Endothelial cell of umbilical vein (primary cell): Measurements from ENCODE around the gene HTR7. TPM values are rescaled to one million over a fixed set of nuclear protein-coding genes. Genes with fewer than 3 reads are reported as not detected.

Experiments
- BruUV-seq: library from RNA; stranded (reverse); fragments of 400-500 nt; replicated peaks from 2 replicates; lab custom pipeline; 2021; lab: Mats Ljungman, UMichigan
- CTCF ChIA-PET: fragments of 300-600, 350-600 bp; sonication (Branson Sonifier 250); formaldehyde crosslinking; loops from one replicate; lab custom pipeline; 2021; ENCODE audit warnings: antibody characterized with exemption, inconsistent platforms; lab: Charles Lee
- POLR2A ChIA-PET: fragments of 300-600, 350-600 bp; sonication (Branson Sonifier 250); formaldehyde crosslinking; loops from one replicate; lab custom pipeline; 2021; ENCODE audit warnings: antibody characterized with exemption, inconsistent platforms; lab: Charles Lee
- DNase-seq: peaks from one replicate; pipeline ENCODE4 v3.0.0-alpha.2; 2011; ENCODE audit warnings: low read depth, low spot score
- FAIRE-seq: peaks from 2 replicates; lab custom pipeline; 2011; peaks lifted over from hg19 to GRCh38; lab: Jason Lieb, UNC
- H2AFZ ChIP-seq: 2 replicates; pipeline ENCODE4 v1.6.0; 2012; ENCODE audit warnings: low read depth, low read length, control low read depth, inconsistent platforms
- H3K27ac ChIP-seq: 2 replicates; pipeline ENCODE4 v1.5.1; 2011; ENCODE audit warnings: low read depth, mild to moderate bottlenecking, control low read depth, low read length, moderate library complexity; ENCODE audit not compliant: insufficient read depth
- H3K27me3 ChIP-seq, 2 experiments: 2 replicates each; pipeline versions ENCODE4 v1.6.0 to v1.6.1; 2011; ENCODE audit warnings: low read length in 2 of 2, mixed read lengths in 1 of 2; ENCODE audit not compliant: control insufficient read depth in 2 of 2, insufficient read depth in 2 of 2
- H3K36me3 ChIP-seq, 2 experiments: 2 replicates in 1 of 2; 3 replicates in 1 of 2; pipeline ENCODE4 v1.5.1; 2011; ENCODE audit warnings: low read length in 2 of 2, mild to moderate bottlenecking in 1 of 2, moderate library complexity in 1 of 2; ENCODE audit not compliant: control insufficient read depth in 2 of 2, insufficient read depth in 2 of 2; ENCODE audit errors: extremely low read depth in 1 of 2
- H3K4me1 ChIP-seq: 3 replicates; pipeline ENCODE4 v1.5.1; 2011; ENCODE audit warnings: mild to moderate bottlenecking, low read length; ENCODE audit not compliant: control insufficient read depth, insufficient read depth; ENCODE audit errors: extremely low read depth
- H3K4me2 ChIP-seq: 2 replicates; pipeline ENCODE4 v1.6.1; 2011; ENCODE audit warnings: low read length, control low read depth, mixed read lengths; ENCODE audit not compliant: insufficient read depth
- H3K4me3 ChIP-seq, 3 experiments: fragments of 200-600 bp in 1 of 3; sonication (generic), shearing (Covaris generic) in 1 of 3; replicated peaks in 1 of 3; 2 replicates each; pipeline ENCODE4 v1.5.1; 2011 to 2016; ENCODE audit warnings: control low read depth in 3 of 3, low read length in 3 of 3, mild to moderate bottlenecking in 2 of 3, inconsistent platforms in 1 of 3, low read depth in 1 of 3, moderate library complexity in 1 of 3; ENCODE audit not compliant: insufficient read depth in 1 of 3
- H3K79me2 ChIP-seq: 2 replicates; pipeline ENCODE4 v1.6.0; 2012; ENCODE audit warnings: low read length, inconsistent platforms; ENCODE audit not compliant: control insufficient read depth, insufficient read depth
- H3K9ac ChIP-seq: replicated peaks from 2 replicates; pipeline ENCODE3; 2011; ENCODE audit warnings: low read length, control low read depth; ENCODE audit not compliant: insufficient read depth; ENCODE audit errors: extremely low read depth
- H3K9me1 ChIP-seq: replicated peaks from 3 replicates; pipeline ENCODE4 v1.6.0; 2011; ENCODE audit warnings: mild to moderate bottlenecking, low read length; ENCODE audit not compliant: control insufficient read depth, insufficient read depth; ENCODE audit errors: extremely low read depth
- H3K9me3 ChIP-seq: replicated peaks from 2 replicates; pipeline ENCODE4 v1.5.1; 2012; ENCODE audit warnings: low read length, inconsistent platforms; ENCODE audit not compliant: control insufficient read depth, insufficient read depth
- H4K20me1 ChIP-seq: replicated peaks from 2 replicates; pipeline ENCODE3; 2011; ENCODE audit warnings: mild to moderate bottlenecking, low read length; ENCODE audit not compliant: control insufficient read depth, insufficient read depth; ENCODE audit errors: extremely low read depth
- EZH2 ChIP-seq: IDR thresholded peaks from 2 replicates; pipeline ENCODE4 v1.6.1; 2012; ENCODE audit warnings: borderline replicate concordance, low read depth, mild to moderate bottlenecking, moderate library complexity, low read length, inconsistent platforms; ENCODE audit not compliant: severe bottlenecking
- FOS ChIP-seq: IDR thresholded peaks from 2 replicates; pipeline ENCODE4 v1.6.1; 2011; ENCODE audit warnings: mild to moderate bottlenecking, low read length, moderate library complexity, borderline replicate concordance; ENCODE audit not compliant: insufficient read depth
- GATA2 ChIP-seq: IDR thresholded peaks from 2 replicates; pipeline ENCODE4 v1.7.0; 2011; ENCODE audit warnings: low read depth, mild to moderate bottlenecking, moderate library complexity, mixed read lengths, low read length; ENCODE audit not compliant: insufficient read length, insufficient read depth
- MYC ChIP-seq: IDR thresholded peaks from one replicate; pipeline ENCODE4 v1.6.1; 2011; ENCODE audit warnings: mild to moderate bottlenecking, low read depth, low read length
- dilution Hi-C: fragments of 300-500 bp; cut with MboI; formaldehyde crosslinking; loops from one replicate; pipeline ENCODE4 v1.15.0; 2019; ENCODE audit warnings: low sequenced_read_pairs; ENCODE audit not compliant: extremely low pct_ligation_motif_present
- intact Hi-C: fragments of 100-400 bp; cut with micrococcal nuclease; formaldehyde crosslinking; loops from one replicate; pipeline ENCODE4 v1.10.0; 2022
- polyA plus RNA-seq, 4 experiments: library from polyadenylated mRNA; depleted of rRNA in 3 of 4; stranded (reverse) in 3 of 4; unstranded in 1 of 4; fragments of >200 nt; gene quantifications; 2 replicates each; pipeline versions ENCODE4 v1.2.1 to v1.2.3, GENCODE V29; 2011 to 2012; ENCODE audit warnings: missing spikeins in 1 of 4
- total RNA-seq: library from RNA; stranded (reverse); gene quantifications from 2 replicates; pipeline ENCODE4 v1.2.3, GENCODE V29; 2021
- TF ChIP-seq, protein P1 (sequence below): IDR thresholded peaks from 2 replicates; pipeline ENCODE4 v1.6.1; 2011; ENCODE audit not compliant: insufficient read depth, insufficient read length
- TF ChIP-seq, protein P2 (sequence below), 2 donors: IDR thresholded peaks; 1 replicate in 1 of 2; 2 replicates in 1 of 2; pipeline ENCODE4 v1.5.1; 2011; ENCODE audit warnings: low read length in 2 of 2, mild to moderate bottlenecking in 2 of 2, moderate library complexity in 2 of 2, control low read depth in 1 of 2, inconsistent platforms in 1 of 2, low read depth in 1 of 2; ENCODE audit not compliant: insufficient read depth in 1 of 2; ENCODE audit errors: extremely low read depth in 1 of 2

The HTR7 gene
- total and polyA plus RNA-seq, 2 donors (not counting 3 experiments of a cell fraction or from before 2014, with no cell fraction given): 0.01 to 0.22 TPM

DNA sequence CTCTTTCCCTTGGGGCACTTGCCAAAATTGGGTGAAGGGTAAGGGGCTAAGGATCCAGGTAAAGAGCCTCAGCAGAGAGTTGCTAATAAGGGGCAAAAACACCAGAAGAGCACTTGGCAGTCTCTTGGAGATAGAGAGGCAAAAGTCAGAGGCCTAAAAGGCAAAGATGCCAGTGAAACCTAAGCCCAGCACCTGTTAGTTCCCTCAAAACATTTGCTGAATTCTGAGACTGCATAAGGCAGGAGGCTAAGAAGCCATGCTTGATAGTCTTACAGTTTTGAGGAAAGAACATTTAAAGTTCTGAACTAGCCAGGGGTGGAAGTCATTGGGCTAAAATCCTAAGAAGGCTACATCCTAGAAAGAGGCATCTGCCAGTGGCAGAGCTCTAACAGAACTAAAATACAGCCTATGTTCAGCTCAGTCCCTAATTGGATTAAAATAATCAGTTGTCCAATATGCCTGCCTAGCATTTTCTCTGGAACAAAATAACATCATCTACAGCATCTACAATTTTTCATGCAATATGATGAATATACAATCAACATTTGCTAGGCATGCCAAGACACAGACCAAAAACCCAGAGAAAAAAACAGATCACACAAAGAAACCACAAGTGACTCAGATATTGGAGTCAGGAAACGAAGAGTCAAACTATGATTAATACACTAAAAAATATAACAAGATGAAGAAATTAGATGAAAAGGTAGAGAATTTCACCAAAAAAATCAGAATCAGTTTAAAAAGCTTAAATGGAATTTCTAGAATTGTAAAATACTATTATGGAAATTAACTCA lies 7.7 kb downstream of the HTR7 start:
- no peak for FAIRE-seq
- H3K4me2 ChIP-seq: no peak overlapping the region
- ChIA-PET CTCF (interaction anchor here (0.9 kb wide), 1 partner anchor 62 kb away, joined by 3 read pairs; no protein-coding TSS in a partner anchor), POLR2A (no interaction called here)
- H2AFZ ChIP-seq: no peak overlapping the region
- H3K4me1 ChIP-seq: no peaks in the 10 kb centered on the region
- H3K79me2 ChIP-seq: no peaks in the 10 kb centered on the region
- H3K4me3 ChIP-seq: no peak overlapping the region
- TF ChIP-seq FOS: peak; percentile 48
- TF ChIP-seq, protein P1, sequence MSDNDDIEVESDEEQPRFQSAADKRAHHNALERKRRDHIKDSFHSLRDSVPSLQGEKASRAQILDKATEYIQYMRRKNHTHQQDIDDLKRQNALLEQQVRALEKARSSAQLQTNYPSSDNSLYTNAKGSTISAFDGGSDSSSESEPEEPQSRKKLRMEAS: no peak
- TF ChIP-seq MYC: no peak
- intact Hi-C loops (no loop called here), dilution Hi-C loops (no loop called here)
- no peaks in the 10 kb centered on the region for H3K9me3 ChIP-seq
- H3K36me3 ChIP-seq: no peaks in the 10 kb centered on the region
- H3K9me1 ChIP-seq: no peaks in the 10 kb centered on the region
- no peak overlapping the region for H3K9ac ChIP-seq
- H3K27me3 ChIP-seq: peaks cover 4 to 17% of the 10 kb centered on the region in 2 experiments
- DNase-seq: no peak
- no TSS peak for BruUV-seq
- no peak overlapping the region for H3K27ac ChIP-seq
- no peaks in the 10 kb centered on the region for H4K20me1 ChIP-seq

DNA sequence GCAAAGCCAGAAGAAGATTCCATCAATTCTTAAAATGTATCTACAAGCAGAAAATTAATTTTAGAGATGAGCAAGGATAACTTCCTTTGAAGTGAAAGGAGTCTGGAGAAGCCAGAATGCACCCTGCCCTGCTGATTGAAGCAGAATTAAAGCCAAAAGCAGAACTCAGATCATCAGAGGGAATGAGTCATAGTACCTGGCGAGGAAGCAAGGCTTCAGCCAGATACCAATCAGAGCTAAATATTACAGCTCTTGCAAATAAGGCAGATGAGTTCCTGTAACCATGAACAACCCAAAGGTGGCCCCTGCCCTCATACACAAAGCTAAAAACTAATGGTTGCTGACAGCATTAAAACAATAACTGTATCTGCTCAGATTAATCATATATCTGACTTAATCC lies 10.4 kb downstream of the HTR7 start:
- Histone ChIP-seq H3K4me2 (no peak overlapping the region), H3K4me3 (no peak overlapping the region), H3K79me2 (no peaks in the 10 kb centered on the region), H3K9me1 (no peaks in the 10 kb centered on the region), H3K27ac (no peak overlapping the region), H2AFZ (no peak overlapping the region), H3K4me1 (no peaks in the 10 kb centered on the region), H3K36me3 (no peaks in the 10 kb centered on the region), H3K27me3 (peaks cover 0 to 3% of the 10 kb centered on the region in 2 experiments), H3K9me3 (no peaks in the 10 kb centered on the region), H4K20me1 (no peaks in the 10 kb centered on the region), H3K9ac (no peak overlapping the region)
- ChIA-PET CTCF (interaction anchor here (1.1 to 2.0 kb wide), 2 partner anchors 16 to 60 kb away, joined by 4 to 5 read pairs; no protein-coding TSS in a partner anchor), POLR2A (no interaction called here)
- dilution Hi-C loops: no loop called here
- no TSS peak for BruUV-seq
- DNase-seq (no peak), FAIRE-seq (no peak)
- peak; percentile 34 for TF ChIP-seq FOS
- no peak for TF ChIP-seq EZH2
- TF ChIP-seq, protein P2, sequence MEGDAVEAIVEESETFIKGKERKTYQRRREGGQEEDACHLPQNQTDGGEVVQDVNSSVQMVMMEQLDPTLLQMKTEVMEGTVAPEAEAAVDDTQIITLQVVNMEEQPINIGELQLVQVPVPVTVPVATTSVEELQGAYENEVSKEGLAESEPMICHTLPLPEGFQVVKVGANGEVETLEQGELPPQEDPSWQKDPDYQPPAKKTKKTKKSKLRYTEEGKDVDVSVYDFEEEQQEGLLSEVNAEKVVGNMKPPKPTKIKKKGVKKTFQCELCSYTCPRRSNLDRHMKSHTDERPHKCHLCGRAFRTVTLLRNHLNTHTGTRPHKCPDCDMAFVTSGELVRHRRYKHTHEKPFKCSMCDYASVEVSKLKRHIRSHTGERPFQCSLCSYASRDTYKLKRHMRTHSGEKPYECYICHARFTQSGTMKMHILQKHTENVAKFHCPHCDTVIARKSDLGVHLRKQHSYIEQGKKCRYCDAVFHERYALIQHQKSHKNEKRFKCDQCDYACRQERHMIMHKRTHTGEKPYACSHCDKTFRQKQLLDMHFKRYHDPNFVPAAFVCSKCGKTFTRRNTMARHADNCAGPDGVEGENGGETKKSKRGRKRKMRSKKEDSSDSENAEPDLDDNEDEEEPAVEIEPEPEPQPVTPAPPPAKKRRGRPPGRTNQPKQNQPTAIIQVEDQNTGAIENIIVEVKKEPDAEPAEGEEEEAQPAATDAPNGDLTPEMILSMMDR (IDR thresholded peaks at IDR 0.05; ENCODE audit: extremely low read depth in 1 of 2, insufficient read depth in 1 of 2, low read depth in 1 of 2, low read length in 2 of 2): no peak
- TF ChIP-seq, protein P1: no peak
- TF ChIP-seq GATA2: no peak
- no peak for TF ChIP-seq MYC
- intact Hi-C loops: no loop called here
